ENCODE data around the gene ANG.

The ANG gene

GRCh38 chr14:20676072-20676471 lies 12.5 kb upstream of the ANG start:
- DNase-seq = no peak

- DNase-seq = no peak
Measured at GRCh38 chr14:20679907-20680306, 8.7 kb upstream of the ANG start.

- DNase-seq = no peak
Measured at GRCh38 chr14:20680363-20680762, 8.2 kb upstream of the ANG start.

GRCh38 chr14:20680843-20681347 lies 7.7 kb upstream of the ANG start:
- DNase-seq = no peak

GRCh38 chr14:20681348-20682126 lies 7.0 kb upstream of the ANG start:
- DNase-seq = peak; percentile 80 to 86

- no peak for DNase-seq
Measured at GRCh38 chr14:20682127-20682434, 6.5 kb upstream of the ANG start.

GRCh38 chr14:20682435-20683124 lies 6.0 kb upstream of the ANG start:
- DNase-seq = peak; percentile 78 to 93

GRCh38 chr14:20683125-20683890 lies 5.3 kb upstream of the ANG start:
- peak; percentile 79 to 92 for DNase-seq

GRCh38 chr14:20683891-20684661 lies 4.5 kb upstream of the ANG start, which contains the start of gene RNASE4:
Gene RNASE4 (plus strand): TSS chr14:20684560. CDS start chr14:20699372, 14,812 bp downstream.
- DNase-seq = peak; percentile 75 to 77

- peak in 1 of 2 donors; percentile 9 for DNase-seq
Measured at GRCh38 chr14:20684662-20685456, 3.7 kb upstream of the ANG start.

- no peak for DNase-seq
Measured at GRCh38 chr14:20686386-20687143, 2.0 kb upstream of the ANG start.

- no peak for DNase-seq
Measured at GRCh38 chr14:20687362-20688166, 1.0 kb upstream of the ANG start.

- peak; percentile 75 to 86 for DNase-seq
Measured at GRCh38 chr14:20690848-20691640, 2.5 kb downstream of the ANG start.

- DNase-seq = no peak
Measured at GRCh38 chr14:20692116-20692751, 3.7 kb downstream of the ANG start.

GRCh38 chr14:20696764-20697163 lies 8.2 kb downstream of the ANG start:
- peak; percentile 11 to 19 for DNase-seq

- DNase-seq = peak; percentile 80 to 87
Measured at GRCh38 chr14:20697273-20698017, 8.9 kb downstream of the ANG start.

GRCh38 chr14:20698018-20698329 lies 9.4 kb downstream of the ANG start:
- no peak for DNase-seq

- no peak for DNase-seq
Measured at GRCh38 chr14:20698934-20699333, 10.4 kb downstream of the ANG start.
